WTC11 (cell line): ENCODE measurements around the gene ZNF516. TPM values are rescaled to one million over a fixed set of nuclear protein-coding genes. Genes with fewer than 3 reads are reported as not detected.

Source experiments
- ATAC-seq: fragments of 200-7000 bp; cut with Tn5 transposase; 2 replicates; pipeline ENCODE4 v1.10.0; 2021; ENCODE audit warnings: mild to moderate bottlenecking, moderate library complexity
- CTCF ChIA-PET: fragments of 300-600 bp; sonication (Branson Sonifier 250); formaldehyde crosslinking; loops from one replicate; lab custom pipeline; 2021; ENCODE audit warnings: antibody characterized with exemption; lab: Charles Lee
- POLR2A ChIA-PET: fragments of 350-600 bp; sonication (Branson Sonifier 250); formaldehyde crosslinking; loops from one replicate; lab custom pipeline; 2021; ENCODE audit warnings: antibody characterized with exemption; lab: Charles Lee
- DNase-seq: peaks from one replicate; pipeline ENCODE4 v3.0.0; 2021; ENCODE audit warnings: low spot score
- H3K27ac Mint-ChIP-seq: 2 replicates; pipeline ENCODE4 v1.8.0; 2021; ENCODE audit warnings: mixed read lengths
- H3K27me3 Mint-ChIP-seq: 2 replicates; pipeline ENCODE4 v1.8.0; 2021; ENCODE audit warnings: low read depth, mild to moderate bottlenecking, moderate library complexity, mixed read lengths
- H3K36me3 Mint-ChIP-seq: 2 replicates; pipeline ENCODE4 v1.8.0; 2021; ENCODE audit warnings: mixed read lengths
- H3K4me1 Mint-ChIP-seq: 2 replicates; pipeline ENCODE4 v1.8.0; 2022; ENCODE audit warnings: mixed read lengths
- H3K4me3 Mint-ChIP-seq: 2 replicates; pipeline ENCODE4 v1.8.0; 2021; ENCODE audit warnings: mild to moderate bottlenecking, moderate library complexity, mixed read lengths
- H3K9me3 Mint-ChIP-seq: 2 replicates; pipeline ENCODE4 v1.8.0; 2021; ENCODE audit warnings: mixed read lengths
- ARID4B ChIP-seq: sonication (generic); formaldehyde crosslinking; IDR thresholded peaks from 2 replicates; pipeline ENCODE4 v1.8.0; 2023; ENCODE audit warnings: missing genetic modification reagents, mild to moderate bottlenecking, borderline replicate concordance
- ATF6 ChIP-seq: sonication (generic); formaldehyde crosslinking; IDR thresholded peaks from 2 replicates; pipeline ENCODE4 v1.8.1; 2023; ENCODE audit warnings: mild to moderate bottlenecking, missing genetic modification reagents
- CBFB ChIP-seq: sonication (generic); formaldehyde crosslinking; IDR thresholded peaks from 2 replicates; pipeline ENCODE4 v1.8.1; 2022; ENCODE audit warnings: mild to moderate bottlenecking, low read depth, missing genetic modification reagents
- ERG ChIP-seq: fragments of 250-450 bp; sonication (Bioruptor Pico); IDR thresholded peaks from 2 replicates; pipeline ENCODE4 v1.8.0; 2021; ENCODE audit warnings: mild to moderate bottlenecking
- ESRRA ChIP-seq: sonication (generic); formaldehyde crosslinking; IDR thresholded peaks from 2 replicates; pipeline ENCODE4 v1.8.1; 2022; ENCODE audit warnings: mild to moderate bottlenecking, missing genetic modification reagents, borderline replicate concordance
- IRF1 ChIP-seq: sonication (generic); formaldehyde crosslinking; IDR thresholded peaks from 2 replicates; pipeline ENCODE4 v1.8.0; 2023; ENCODE audit warnings: missing genetic modification reagents
- KAT7 ChIP-seq: sonication (generic); formaldehyde crosslinking; IDR thresholded peaks from 2 replicates; pipeline ENCODE4 v1.8.1; 2023; ENCODE audit warnings: missing genetic modification reagents, mild to moderate bottlenecking, borderline replicate concordance
- SMAD3 ChIP-seq: sonication (generic); formaldehyde crosslinking; IDR thresholded peaks from 2 replicates; pipeline ENCODE4 v1.8.0; 2022; ENCODE audit warnings: missing genetic modification reagents, mild to moderate bottlenecking, borderline replicate concordance
- TEAD1 ChIP-seq: sonication (generic); formaldehyde crosslinking; IDR thresholded peaks from 2 replicates; pipeline ENCODE4 v1.8.0; 2022; ENCODE audit warnings: mild to moderate bottlenecking, missing genetic modification reagents
- USF2 ChIP-seq: sonication (generic); formaldehyde crosslinking; IDR thresholded peaks from 2 replicates; pipeline ENCODE4 v1.8.1; 2023; ENCODE audit warnings: mild to moderate bottlenecking, missing genetic modification reagents, moderate library complexity
- ZBTB21 ChIP-seq: sonication (generic); formaldehyde crosslinking; IDR thresholded peaks from 2 replicates; pipeline ENCODE4 v1.8.1; 2023; ENCODE audit warnings: mild to moderate bottlenecking, missing genetic modification reagents, borderline replicate concordance
- ZNF416 ChIP-seq: fragments of 250-450 bp; sonication (Bioruptor Pico); IDR thresholded peaks from 2 replicates; pipeline ENCODE4 v1.9.0; 2021; ENCODE audit warnings: mild to moderate bottlenecking, inconsistent platforms
- total RNA-seq: library from RNA; stranded (reverse); gene quantifications from 3 replicates; pipeline ENCODE4 v1.2.3, GENCODE V29; 2021

Gene ZNF516
- total RNA-seq, 1 experiment from 2014 or later = 58.6 TPM

- peaks cover 50% of the 10 kb centered on the region for H3K4me1 Mint-ChIP-seq
- peak overlapping the region; percentile 64 for H3K4me3 Mint-ChIP-seq
- CTCF ChIA-PET = interaction anchor here (0.8 to 1.1 kb wide), 2 partner anchors 162 kb away, joined by 3 read pairs; no protein-coding TSS in a partner anchor
- no peaks in the 10 kb centered on the region for H3K9me3 Mint-ChIP-seq
- DNase-seq = no peak
- POLR2A ChIA-PET = no interaction called here
- H3K36me3 Mint-ChIP-seq = no peaks in the 10 kb centered on the region
- peak overlapping the region; percentile 44; the same call in 1 of the 2 replicates for H3K27ac Mint-ChIP-seq
- H3K27me3 Mint-ChIP-seq = peaks cover 12% of the 10 kb centered on the region
- peak; percentile 36 for ATAC-seq
- TF ChIP-seq ZBTB21 (CRISPR knock-in tag) (no peak), CBFB (no peak), ATF6 (CRISPR knock-in tag) (no peak), ESRRA (CRISPR knock-in tag) (no peak), TEAD1 (CRISPR knock-in tag) (no peak), KAT7 (CRISPR knock-in tag) (no peak), SMAD3 (CRISPR knock-in tag) (no peak), ARID4B (no peak), ZNF416 (CRISPR knock-in tag) (no peak)
- TF ChIP-seq, all 79 proteins: peak for 0
Measured at GRCh38 chr18:76524900-76525698, 30.1 kb upstream of the ZNF516 start.

- TF ChIP-seq ERG (CRISPR knock-in tag) = no peak
- no peak for TF ChIP-seq IRF1 (CRISPR knock-in tag)
- TF ChIP-seq USF2 (CRISPR knock-in tag) = no peak
- H3K27me3 Mint-ChIP-seq = peaks cover 11% of the 10 kb centered on the region
- peaks cover 54% of the 10 kb centered on the region for H3K4me1 Mint-ChIP-seq
- DNase-seq = no peak
- no peaks in the 10 kb centered on the region for H3K36me3 Mint-ChIP-seq
- ChIA-PET CTCF (interaction anchor here (1.1 kb wide), 1 partner anchor 163 kb away, joined by 3 read pairs; no protein-coding TSS in a partner anchor), POLR2A (no interaction called here)
- no peaks in the 10 kb centered on the region for H3K9me3 Mint-ChIP-seq
- ATAC-seq = no peak
- H3K27ac Mint-ChIP-seq = no peak overlapping the region
- H3K4me3 Mint-ChIP-seq = no peak overlapping the region
Measured at GRCh38 chr18:76524477-76524876, 29.4 kb upstream of the ZNF516 start.
